Esophagus mucosa (tissue), 1 donor: ENCODE measurements around the gene FNDC10. TPM values are rescaled to one million over a fixed set of nuclear protein-coding genes. Genes with fewer than 3 reads are reported as not detected.
"Not testable (repeated sequence)": the region's sequence is repeated elsewhere in the genome, so short reads cannot be mapped to it uniquely, and the experiment has no call there.

ENCODE experiments used
- ATAC-seq: fragments of 200-7000 bp; cut with Tn5 transposase; one replicate; pipeline ENCODE4 v1.9.1; 2020
- total RNA-seq: library from RNA; stranded (reverse); gene quantifications from one replicate; pipeline ENCODE4 v1.2.4, GENCODE V29; 2023
- donor health status: DM: yes; HTN: yes; CAD: no.

FNDC10 gene
- total RNA-seq, 1 donor from 2014 or later, result 5.7 TPM

DNA sequence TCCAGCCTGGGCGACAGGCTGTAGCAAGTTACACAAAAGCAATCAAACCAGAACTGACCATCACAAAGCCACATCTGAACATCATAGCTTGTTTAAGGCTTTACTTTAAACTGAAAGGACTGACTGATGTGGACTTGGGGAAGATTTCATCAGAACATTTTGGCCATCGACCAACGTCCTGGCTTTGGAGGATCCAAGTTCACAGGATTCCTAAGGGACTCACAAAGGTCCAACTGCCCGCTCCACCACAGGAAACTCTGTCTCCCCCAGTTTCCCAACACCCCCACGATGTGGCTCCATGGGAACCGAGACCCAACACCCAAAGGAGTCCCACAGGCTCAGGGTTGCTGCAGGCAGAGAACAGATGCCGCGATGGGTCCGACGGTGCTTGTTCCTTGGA, 34.6 kb downstream of the FNDC10 start:
- no peak for ATAC-seq

GRCh38 chr1:1564268-1564667, 35.7 kb downstream of the FNDC10 start:
- ATAC-seq, result no peak

DNA sequence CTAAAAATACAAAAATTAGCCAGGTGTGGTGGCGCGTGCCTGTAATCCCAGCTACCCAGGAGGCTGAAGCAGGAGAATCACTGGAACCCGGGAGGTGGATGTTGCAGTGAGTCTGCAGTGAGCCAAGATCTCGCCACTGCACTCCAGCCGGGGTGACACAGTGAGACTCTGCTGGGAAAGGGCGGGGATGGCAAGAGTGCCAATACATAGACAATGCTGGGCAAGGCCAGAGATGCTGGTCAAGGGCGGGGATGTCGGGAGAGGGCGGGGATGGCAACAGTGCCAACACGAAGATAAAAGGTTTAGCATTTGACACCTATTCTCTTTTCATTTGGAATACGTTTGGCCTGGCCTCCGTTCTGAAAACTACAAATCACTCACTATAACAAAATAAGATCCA, 36.2 kb downstream of the FNDC10 start:
- peak; percentile 76 for ATAC-seq

DNA sequence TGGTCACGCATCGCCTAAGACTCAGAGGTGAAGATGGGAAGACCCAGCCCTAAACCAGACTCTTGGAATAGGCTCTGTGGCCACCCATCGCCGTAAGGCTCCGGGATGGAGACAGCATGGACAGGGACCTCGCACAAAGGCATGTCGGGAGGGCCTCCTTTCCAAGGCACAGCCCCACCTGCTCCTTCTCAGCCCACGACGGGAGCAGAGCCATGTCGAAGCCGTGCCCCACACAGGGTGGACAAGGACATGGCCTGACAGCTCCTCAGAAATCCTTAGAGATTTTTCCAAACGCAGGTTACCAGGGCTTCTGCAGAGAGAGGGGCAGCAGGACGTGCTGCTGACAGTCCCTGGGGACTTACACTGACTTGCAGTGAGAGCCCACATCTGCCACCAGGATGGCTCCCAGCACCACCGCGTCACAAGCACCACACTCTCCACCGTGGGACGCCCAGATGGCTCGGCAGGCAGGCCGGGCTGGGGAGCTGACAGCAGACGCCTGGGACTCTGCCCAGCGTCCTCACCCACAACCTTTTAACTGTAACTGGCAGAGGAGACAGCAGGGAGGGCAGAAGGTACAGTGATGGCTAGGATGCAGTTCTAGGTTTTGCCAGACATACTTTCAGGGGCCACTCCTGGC, 37.3 kb downstream of the FNDC10 start:
- ATAC-seq, result no peak

DNA sequence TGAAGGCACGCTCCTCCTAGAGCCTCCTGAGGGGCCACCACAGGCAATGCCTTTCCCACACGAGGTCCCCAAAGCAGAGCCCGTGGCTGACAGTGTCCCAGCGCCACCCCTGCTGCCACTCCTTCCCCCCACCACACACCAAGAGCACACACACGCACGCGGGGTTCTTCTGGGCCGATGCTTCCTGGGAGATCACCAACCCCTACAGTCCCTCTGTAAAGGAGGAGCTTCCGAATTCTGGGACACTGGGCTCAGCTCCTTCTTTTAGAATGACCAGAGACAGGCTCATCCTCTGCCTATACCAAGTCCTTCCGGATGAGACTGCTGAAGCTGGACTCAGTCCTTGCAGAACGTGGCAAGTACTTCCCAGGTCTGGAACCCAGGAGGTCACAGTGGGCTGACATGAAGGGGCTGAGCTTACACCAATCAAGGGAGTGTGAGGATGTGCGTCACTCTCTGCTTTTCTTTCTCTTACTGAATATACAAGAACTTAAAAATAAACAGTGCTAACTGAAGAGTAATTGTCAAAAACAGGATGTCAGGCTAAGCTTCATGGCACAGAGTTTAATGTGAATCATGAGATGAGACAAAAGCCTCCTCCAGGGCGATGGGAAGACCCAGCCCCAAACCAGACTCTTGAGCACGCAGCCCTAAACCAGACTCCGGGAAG, 38.0 kb downstream of the FNDC10 start:
- no peak for ATAC-seq

- no peak for ATAC-seq
These were observed 39.8 kb downstream of the FNDC10 start for GRCh38 chr1:1560178-1560577.

DNA sequence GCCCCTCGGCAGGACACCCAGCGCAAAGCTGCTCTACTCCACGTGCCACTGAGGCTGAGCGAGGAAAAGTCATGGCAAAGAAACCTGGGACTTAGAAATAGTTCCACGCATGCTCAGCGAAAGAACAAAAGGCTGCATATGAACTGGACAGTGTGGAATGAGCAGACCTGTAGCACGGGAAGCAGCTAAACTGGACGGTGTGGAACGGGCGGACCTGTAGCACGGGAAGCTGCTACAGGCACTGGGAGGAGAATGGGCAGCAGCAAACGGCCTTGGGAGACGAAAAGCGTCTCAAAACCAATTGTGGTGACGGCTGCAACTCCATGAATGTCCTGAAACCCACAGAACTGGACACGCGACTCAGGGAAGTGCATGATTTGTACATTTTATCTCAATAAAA, 40.9 kb downstream of the FNDC10 start:
- peak; percentile 54 for ATAC-seq

GRCh38 chr1:1558591-1558990, 41.3 kb downstream of the FNDC10 start:
- no peak for ATAC-seq

- not testable (repeated sequence) for ATAC-seq
These were observed 42.2 kb downstream of the FNDC10 start for GRCh38 chr1:1557688-1558087.

GRCh38 chr1:1556961-1557360, 43.0 kb downstream of the FNDC10 start:
- ATAC-seq, result not testable (repeated sequence)

DNA sequence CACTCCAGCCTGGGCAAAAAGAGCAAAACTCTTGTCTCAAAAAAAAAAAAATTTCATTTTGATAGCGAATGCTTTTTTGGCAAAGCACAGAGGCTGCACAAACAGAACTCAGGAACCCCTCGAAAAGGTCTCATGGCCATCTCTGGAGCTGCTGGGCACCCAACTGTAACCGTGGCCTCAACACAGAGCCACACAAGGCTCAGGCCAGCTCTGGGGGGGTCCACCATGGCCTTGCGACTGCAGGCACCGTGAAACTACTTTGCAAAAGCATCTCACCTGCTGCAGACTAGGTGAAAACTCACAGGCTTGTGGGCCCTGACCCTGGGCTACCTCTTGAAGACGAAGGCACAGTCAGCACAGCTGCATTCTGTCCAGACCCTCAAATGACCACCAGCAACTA, 43.4 kb downstream of the FNDC10 start:
- no peak for ATAC-seq

DNA sequence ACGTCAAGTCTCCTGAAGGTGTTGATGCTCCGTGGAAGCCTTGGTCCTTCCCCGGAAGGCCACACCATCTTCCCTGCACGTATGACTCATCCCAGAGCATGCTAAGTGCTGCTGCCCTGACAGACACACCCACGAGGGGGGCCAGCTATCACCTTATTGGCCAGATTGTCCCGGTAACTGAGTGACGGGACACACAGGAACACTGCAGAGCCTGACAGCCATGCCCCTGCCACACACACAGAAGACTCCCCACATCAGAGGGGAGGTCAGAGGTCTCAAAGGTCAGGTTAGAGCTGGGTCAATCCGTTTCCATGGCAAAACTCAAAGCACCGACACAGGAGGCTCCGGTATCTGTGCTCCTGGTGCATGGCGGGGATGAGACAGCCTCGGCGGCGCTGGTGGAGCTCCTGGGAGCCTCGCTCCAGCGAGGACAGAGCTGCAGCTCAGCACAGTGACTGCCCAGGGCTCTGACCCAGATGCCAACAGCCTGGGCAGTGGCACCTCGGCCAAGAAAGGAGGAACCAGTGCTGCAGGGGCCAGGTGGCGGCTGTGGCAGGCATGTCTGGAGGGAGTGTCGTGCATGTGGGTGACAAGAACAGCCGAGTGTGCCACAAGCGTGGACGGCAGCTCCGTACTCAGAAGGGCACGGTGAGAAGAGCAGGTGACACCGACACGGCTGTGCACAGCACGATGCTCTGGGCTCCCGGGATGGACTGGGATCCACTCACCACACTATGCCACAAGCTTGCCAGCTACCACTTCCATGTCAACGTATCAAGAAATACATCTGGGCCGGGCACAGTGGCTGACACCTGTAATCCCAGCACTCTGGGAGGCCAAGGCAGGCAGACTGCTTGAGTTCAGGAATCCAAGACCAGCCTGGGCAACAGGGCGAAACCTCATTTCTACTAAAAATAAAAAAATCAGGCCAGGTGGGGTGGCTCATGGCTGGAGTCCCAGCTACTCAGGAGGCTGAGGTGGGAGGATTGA, 44.7 kb downstream of the FNDC10 start:
- ATAC-seq, result peak; percentile 71

- ATAC-seq, result peak; percentile 2
These were observed 45.4 kb downstream of the FNDC10 start for GRCh38 chr1:1554550-1554925.

GRCh38 chr1:1553821-1554494, 46.0 kb downstream of the FNDC10 start:
- no peak for ATAC-seq

- ATAC-seq, result no peak
These were observed 47.7 kb downstream of the FNDC10 start for GRCh38 chr1:1552263-1552639.

DNA sequence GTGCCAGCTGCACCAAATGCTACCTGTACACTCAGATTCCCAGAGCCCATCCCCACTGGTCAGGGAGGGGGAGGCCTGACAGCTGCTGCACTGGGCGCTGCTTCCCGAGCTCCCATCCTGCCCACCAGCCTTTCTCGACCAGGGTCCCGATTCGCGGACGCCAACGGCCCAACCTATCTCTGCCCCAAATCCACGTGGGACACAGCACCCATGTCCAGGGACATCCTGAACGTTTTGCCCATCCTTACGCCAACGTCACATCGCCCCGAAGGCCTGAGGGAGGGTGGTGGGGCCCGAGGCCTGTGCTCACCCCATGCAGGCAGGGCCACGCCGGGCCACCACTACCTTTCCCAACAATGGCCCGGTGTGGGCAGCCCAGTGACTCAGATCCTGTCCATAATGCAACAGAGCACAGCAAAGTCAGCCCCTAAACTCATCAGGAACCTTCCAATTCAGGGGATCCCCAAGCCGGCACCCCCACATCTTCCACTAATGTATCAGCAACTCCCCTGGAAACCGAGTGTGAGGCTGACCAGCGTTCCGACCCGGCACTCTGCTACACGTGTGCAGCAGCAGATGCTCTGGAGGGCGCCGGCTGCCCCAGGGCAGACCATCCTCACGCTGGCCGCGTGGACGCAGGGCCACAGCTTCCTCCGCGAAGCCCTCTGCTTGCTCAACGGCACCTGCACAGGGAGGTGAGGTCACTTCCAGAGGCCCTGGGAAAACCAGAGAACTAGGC, 48.2 kb downstream of the FNDC10 start:
- no peak for ATAC-seq

GRCh38 chr1:1550591-1551432, 49.1 kb downstream of the FNDC10 start:
- ATAC-seq, result peak; percentile 24

GRCh38 chr1:1550087-1550486, 49.8 kb downstream of the FNDC10 start:
- no peak for ATAC-seq

- ATAC-seq, result no peak
These were observed 51.3 kb downstream of the FNDC10 start for GRCh38 chr1:1548591-1548990.
